ENCODE measurements around the gene GPC3. TPM values are rescaled to one million over a fixed set of nuclear protein-coding genes. Genes with fewer than 3 reads are reported as not detected.
"Not testable (repeated sequence)": the region's sequence is repeated elsewhere in the genome, so short reads cannot be mapped to it uniquely, and the experiment has no call there.

Gene GPC3
- polyA plus RNA-seq, 10 donors = 333 to 857 (median 404) TPM

- no peak for DNase-seq
Observed at GRCh38 chrX:133655275-133656265, 329.8 kb downstream of the GPC3 start.

- no peak for DNase-seq
Observed at GRCh38 chrX:133654811-133655210, 330.6 kb downstream of the GPC3 start.

GRCh38 chrX:133653358-133653757 is 332.0 kb downstream of the GPC3 start:
- DNase-seq = no peak

- no peak for DNase-seq
Observed at GRCh38 chrX:133652185-133652584, 333.2 kb downstream of the GPC3 start.

GRCh38 chrX:133650239-133650638 is 335.2 kb downstream of the GPC3 start:
- DNase-seq = no peak

GRCh38 chrX:133649651-133650050 is 335.7 kb downstream of the GPC3 start:
- no peak for DNase-seq

- no peak for DNase-seq
Observed at GRCh38 chrX:133648594-133648993, 336.8 kb downstream of the GPC3 start.

- DNase-seq = no peak
Observed at GRCh38 chrX:133646719-133647116, 338.7 kb downstream of the GPC3 start.

GRCh38 chrX:133645977-133646718 is 339.2 kb downstream of the GPC3 start:
- peak in 1 of 3 donors; percentile 66 for DNase-seq

GRCh38 chrX:133645256-133645655 is 340.1 kb downstream of the GPC3 start:
- peak in 1 of 3 donors; percentile 69 for DNase-seq

GRCh38 chrX:133640161-133641015 is 345.0 kb downstream of the GPC3 start:
- DNase-seq = no peak

GRCh38 chrX:133639726-133640125 is 345.7 kb downstream of the GPC3 start:
- no peak for DNase-seq

- peak in 1 of 3 donors; percentile 35 for DNase-seq
Observed at GRCh38 chrX:133638285-133638684, 347.1 kb downstream of the GPC3 start.

- no peak for DNase-seq
Observed at GRCh38 chrX:133637765-133638164, 347.6 kb downstream of the GPC3 start.

- DNase-seq = peak in 1 of 3 donors; percentile 50
Observed at GRCh38 chrX:133636009-133636408, 349.4 kb downstream of the GPC3 start.

- no peak for DNase-seq
Observed at GRCh38 chrX:133634416-133634815, 351.0 kb downstream of the GPC3 start.

- DNase-seq = no peak
Observed at GRCh38 chrX:133633950-133634349, 351.4 kb downstream of the GPC3 start.

GRCh38 chrX:133633162-133633561 is 352.2 kb downstream of the GPC3 start:
- DNase-seq = no peak

- DNase-seq = no peak
Observed at GRCh38 chrX:133630362-133630761, 355.0 kb downstream of the GPC3 start.

GRCh38 chrX:133627673-133628072 is 357.7 kb downstream of the GPC3 start:
- no peak for DNase-seq

GRCh38 chrX:133621384-133621783 is 364.0 kb downstream of the GPC3 start:
- DNase-seq = not testable (repeated sequence)

GRCh38 chrX:133611676-133612075 is 373.7 kb downstream of the GPC3 start:
- no peak for DNase-seq
